GM20000 (cell line): Measurements from ENCODE around the gene SLC9A5.

Experiments used
- DNase-seq: peaks from one replicate; pipeline ENCODE4 v3.0.0; 2012; ENCODE audit warnings: low spot score
- TF ChIP-seq, protein P1 (sequence below): IDR thresholded peaks from 2 replicates; pipeline ENCODE4 v1.5.1; 2012; ENCODE audit warnings: mild to moderate bottlenecking, control low read depth; ENCODE audit errors: extremely low read depth, missing control alignments

Gene SLC9A5

DNA sequence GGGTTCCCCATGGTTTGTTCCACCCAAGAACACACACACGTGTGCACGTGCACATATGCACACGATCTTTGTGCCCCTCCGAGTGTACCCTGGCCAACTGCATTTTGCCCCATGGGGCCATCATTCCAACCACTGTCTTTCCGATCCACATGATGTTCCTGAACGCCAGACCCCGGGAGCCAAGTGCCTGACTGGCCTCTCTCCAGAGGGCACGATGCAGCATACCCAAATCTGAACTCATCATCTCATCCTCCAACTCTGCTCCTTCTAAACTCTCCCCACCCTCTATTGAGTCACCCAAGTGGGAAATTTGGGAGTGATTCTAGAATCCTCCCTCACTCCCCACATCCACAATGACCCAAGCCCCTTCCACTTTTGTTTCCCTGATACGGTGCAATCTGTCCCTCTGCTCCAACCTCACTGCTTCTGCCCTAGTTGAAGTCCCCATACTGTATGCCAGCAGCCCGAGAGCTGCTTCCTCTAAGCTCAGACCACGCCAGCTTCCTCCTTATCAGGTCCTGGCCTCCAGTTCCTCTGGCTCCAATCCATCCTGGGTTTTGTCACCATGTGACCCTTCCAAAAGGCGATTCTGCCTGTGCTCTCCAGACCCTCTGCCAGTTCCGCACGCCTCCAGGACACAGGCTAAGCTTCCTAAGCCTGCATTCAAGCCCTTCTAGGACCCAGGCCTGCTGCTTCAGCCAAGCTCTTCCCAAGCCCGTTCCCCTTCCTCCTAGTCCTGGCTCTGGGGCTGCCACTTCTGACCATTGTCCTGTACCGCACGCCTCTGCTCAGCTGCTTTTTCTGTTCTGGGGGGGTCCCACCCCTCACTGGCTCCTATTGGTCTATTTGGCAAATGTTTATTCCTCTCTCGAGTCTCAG is 31.9 kb upstream of the SLC9A5 start:
- DNase-seq = no peak
- TF ChIP-seq, protein P1, sequence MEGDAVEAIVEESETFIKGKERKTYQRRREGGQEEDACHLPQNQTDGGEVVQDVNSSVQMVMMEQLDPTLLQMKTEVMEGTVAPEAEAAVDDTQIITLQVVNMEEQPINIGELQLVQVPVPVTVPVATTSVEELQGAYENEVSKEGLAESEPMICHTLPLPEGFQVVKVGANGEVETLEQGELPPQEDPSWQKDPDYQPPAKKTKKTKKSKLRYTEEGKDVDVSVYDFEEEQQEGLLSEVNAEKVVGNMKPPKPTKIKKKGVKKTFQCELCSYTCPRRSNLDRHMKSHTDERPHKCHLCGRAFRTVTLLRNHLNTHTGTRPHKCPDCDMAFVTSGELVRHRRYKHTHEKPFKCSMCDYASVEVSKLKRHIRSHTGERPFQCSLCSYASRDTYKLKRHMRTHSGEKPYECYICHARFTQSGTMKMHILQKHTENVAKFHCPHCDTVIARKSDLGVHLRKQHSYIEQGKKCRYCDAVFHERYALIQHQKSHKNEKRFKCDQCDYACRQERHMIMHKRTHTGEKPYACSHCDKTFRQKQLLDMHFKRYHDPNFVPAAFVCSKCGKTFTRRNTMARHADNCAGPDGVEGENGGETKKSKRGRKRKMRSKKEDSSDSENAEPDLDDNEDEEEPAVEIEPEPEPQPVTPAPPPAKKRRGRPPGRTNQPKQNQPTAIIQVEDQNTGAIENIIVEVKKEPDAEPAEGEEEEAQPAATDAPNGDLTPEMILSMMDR = no peak

DNA sequence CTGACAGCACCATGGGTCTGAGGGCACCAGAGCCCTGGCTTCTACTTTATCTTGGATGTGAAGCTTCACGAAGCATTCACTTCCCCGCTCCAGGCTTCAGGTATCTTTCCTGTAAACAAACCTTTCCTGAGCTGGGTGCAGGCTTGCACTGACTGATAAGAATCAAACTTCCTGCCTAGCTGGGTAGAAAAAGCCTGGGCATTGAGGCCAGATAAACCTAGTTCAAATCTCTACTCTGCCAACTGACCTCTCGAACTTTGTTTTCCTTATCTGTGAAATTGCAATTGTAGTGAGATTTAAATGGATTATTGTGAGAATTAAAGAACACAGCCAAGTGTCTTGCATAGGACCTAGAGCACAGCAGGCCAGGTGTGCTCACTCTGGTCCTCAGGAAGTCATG is 24.8 kb upstream of the SLC9A5 start:
- TF ChIP-seq, protein P1 = no peak
- no peak for DNase-seq

DNA sequence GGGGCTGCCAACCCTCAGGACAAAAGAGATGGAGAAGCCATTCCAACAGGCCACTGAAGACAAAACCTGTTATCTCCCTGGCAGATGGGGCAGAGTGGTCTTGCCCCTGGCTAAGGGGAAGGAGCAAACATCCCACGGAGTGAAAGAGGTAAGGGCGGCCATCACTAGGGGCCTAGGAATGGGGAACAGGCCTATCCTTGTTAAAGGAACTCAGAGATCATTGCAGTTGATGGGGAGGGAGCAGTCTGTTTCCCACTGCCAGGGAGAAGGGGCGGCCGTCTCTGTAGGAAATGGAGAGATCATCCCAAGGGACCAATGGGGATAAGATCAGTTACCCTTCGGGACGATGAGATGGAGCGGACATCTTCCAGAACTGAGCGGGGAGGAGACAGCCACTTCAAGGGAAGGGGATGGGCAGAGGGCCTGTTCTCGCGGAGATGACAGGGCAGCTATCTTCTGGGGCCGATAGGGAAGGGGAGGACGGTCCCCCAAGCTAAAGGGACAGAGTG is 22.4 kb upstream of the SLC9A5 start:
- TF ChIP-seq, protein P1 = no peak
- DNase-seq = no peak

DNA sequence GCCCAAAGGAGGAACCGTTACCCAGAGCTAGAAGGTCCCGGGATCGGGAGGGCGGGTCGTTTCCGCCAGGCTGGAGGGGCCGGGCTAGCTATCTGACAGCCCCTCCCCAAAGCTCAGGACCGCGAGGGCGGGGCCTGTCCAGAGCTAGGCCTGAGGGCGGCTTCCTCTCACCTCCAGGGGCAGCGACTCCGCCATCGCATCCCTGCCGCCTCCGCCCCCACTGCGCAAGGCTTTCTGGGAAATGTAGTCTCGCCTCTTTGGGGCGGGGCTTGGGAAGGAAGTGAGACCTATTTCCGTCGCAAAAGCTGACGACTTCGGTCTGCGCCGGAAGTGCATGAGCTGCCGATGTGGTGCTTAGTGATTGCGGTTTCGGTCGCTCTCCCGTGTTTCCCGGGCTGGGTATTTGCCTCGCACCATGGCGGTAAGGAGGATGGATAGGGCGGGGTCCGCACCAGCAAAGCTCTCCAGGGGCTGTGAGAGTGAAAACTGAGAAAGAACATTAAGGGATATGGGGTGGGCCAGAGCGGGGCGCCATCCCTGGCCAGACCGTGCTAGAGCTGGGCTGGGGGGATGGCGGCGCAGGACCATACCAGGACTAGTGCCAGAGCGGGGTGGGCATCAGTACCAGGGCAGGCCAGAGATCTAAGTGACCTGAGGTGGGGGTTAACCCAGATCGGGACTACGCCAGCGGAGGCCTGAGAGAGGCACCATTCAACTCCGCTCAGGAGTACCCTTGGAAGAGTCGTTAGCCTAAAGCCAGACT is 21.8 kb upstream of the SLC9A5 start, which contains the start of gene TMEM208:
Gene TMEM208 (plus strand): TSS at position 327 of the 763 bp plus-strand sequence. CDS start 89 bp downstream, at position 416.
- peak; percentile 98 for DNase-seq

DNA sequence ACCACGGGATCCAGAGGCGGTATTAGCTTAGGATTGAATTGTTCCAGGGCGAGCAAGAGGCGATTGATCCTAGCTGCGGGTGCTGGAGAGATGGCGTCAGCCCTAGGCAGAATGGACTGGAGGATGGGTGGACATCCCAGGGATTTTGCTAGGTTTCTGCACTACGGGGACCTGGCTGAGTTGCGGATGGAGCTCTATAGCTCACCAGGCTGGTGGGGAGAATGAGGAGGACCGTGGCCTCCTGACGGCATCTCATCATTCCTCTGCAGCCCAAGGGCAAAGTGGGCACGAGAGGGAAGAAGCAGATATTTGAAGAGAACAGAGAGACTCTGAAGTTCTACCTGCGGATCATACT is 21.2 kb upstream of the SLC9A5 start:
- no peak for DNase-seq
- TF ChIP-seq, protein P1 = no peak

More for the DNA sequence above, 21.8 kb upstream of the SLC9A5 start, which contains the start of gene TMEM208:
- TF ChIP-seq, protein P1 = no peak

DNA sequence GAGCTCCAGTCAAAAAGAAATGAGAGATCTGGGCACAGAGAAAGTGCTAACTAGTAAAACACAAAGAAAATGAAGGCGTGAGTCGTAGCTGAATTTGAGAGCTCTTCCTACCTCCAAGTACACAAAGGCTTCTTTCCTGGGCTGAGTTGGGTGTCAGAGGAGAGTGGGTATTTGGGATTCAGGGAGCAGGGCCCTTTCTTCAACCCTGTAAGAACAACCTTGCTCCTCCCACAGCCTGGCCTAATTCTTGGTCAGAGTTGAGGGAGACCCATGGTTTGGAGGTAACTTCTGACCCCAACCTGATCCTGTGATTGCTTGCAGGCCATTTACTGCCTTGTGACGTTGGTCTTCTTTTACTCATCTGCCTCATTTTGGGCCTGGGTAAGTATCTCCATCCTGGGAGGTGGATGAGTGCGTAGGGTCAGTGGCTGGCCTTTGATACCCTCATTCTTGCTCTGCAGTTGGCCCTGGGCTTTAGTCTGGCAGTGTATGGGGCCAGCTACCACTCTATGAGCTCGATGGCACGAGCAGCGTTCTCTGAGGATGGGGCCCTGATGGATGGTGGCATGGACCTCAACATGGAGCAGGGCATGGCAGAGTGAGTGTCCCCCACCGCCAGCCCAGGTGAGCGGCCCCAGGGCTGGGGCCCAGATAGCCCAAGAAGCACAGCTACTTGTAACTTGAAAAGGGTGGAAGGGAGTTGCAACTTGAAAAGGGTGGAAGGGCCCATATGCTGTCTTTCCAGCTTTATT is 20.6 kb upstream of the SLC9A5 start:
- TF ChIP-seq, protein P1 = no peak
- no peak for DNase-seq

DNA sequence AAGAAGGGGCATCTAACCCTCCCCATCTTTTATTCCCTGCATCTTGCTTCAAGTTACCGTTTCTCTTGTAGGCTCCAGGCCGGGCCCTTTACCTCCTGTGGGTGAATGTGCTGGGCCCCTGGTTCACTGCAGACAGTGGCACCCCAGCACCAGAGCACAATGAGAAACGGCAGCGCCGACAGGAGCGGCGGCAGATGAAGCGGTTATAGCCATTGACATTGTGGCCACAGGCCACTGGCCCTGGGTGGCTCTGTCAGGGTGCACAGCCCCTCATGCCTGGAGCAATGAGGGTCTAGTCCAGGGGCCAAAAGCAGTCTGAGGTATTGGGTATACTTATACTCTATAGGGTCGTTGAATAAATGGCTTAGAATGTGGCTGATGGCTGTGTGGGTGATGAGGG is 19.9 kb upstream of the SLC9A5 start:
- TF ChIP-seq, protein P1 = no peak
- DNase-seq = no peak
